ENCODE results near the gene UGT1A9. TPM values are rescaled to one million over a fixed set of nuclear protein-coding genes. Genes with fewer than 3 reads are reported as not detected.

The UGT1A9 gene
- total and polyA plus RNA-seq, 2 of the 13 experiments (the other 11 are each of a cell fraction or from before 2014, with no cell fraction given), result 0.07 TPM; not detected in 1

- in situ Hi-C loops (cut with HindIII; ENCODE audit: extremely low pct_ligation_motif_present, low pct_unique_long_range_greater_than_20kb) (no loop called here), intact Hi-C loops (cut with micrococcal nuclease; ENCODE audit: unreplicated experiment) (no loop called here)
- Histone ChIP-seq H4K20me1 (ENCODE audit: insufficient read depth, low read length) (no peaks in the 10 kb centered on the region), H3K79me2 (ENCODE audit: insufficient read depth, low read length) (no peaks in the 10 kb centered on the region), H2AFZ (ENCODE audit: low read length) (no peak overlapping the region), H3K36me3 (replicated peaks in 1 of 2; ENCODE audit: control insufficient read depth in 1 of 2, insufficient read depth in 2 of 2, low read length in 2 of 2) (no peaks in the 10 kb centered on the region), H3K27me3 (ENCODE audit: control insufficient read depth in 1 of 2, insufficient read depth in 2 of 2, low read length in 2 of 2) (no peaks in the 10 kb centered on the region), H3K4me3 (replicated peaks in 1 of 3; ENCODE audit: insufficient read depth in 1 of 3, low read depth in 2 of 3, low read length in 3 of 3) (no peak overlapping the region), H3K4me2 (ENCODE audit: low read depth, low read length) (no peak overlapping the region), H3K4me1 (ENCODE audit: insufficient read depth, low read length) (no peaks in the 10 kb centered on the region), H3K27ac (ENCODE audit: extremely low read length, insufficient read depth, low read length) (no peak overlapping the region), H3K9me3 (ENCODE audit: low read length) (no peaks in the 10 kb centered on the region), H3K9ac (ENCODE audit: insufficient read depth, low read depth, low read length) (no peak overlapping the region)
- TF ChIP-seq HNF4G (IDR thresholded peaks at IDR 0.05; ENCODE audit: borderline replicate concordance, low read depth, low read length), result no peak
- no peak for TF ChIP-seq HNF4G (CRISPR knock-in tag; IDR thresholded peaks at IDR 0.05; ENCODE audit: borderline replicate concordance, low read depth)
- TF ChIP-seq SMAD1 (CRISPR knock-in tag; IDR thresholded peaks at IDR 0.05; ENCODE audit: borderline replicate concordance, low read depth), result no peak
- no peak for TF ChIP-seq FOXA1 (IDR thresholded peaks at IDR 0.05)
- TF ChIP-seq FOXA1 (CRISPR knock-in tag; IDR thresholded peaks at IDR 0.05), result no peak
- no peak for TF ChIP-seq ZSCAN30 (CRISPR knock-in tag; IDR thresholded peaks at IDR 0.05)
- no peak for TF ChIP-seq EED (CRISPR knock-in tag; IDR thresholded peaks at IDR 0.05)
- no peak for TF ChIP-seq ZBTB8A (CRISPR knock-in tag; IDR thresholded peaks at IDR 0.05; ENCODE audit: borderline replicate concordance, low read depth)
- TF ChIP-seq ATF6 (CRISPR knock-in tag; conservative IDR thresholded peaks at IDR 0.05), result no peak
- TF ChIP-seq MTF1 (CRISPR knock-in tag; IDR thresholded peaks at IDR 0.05), result no peak
- no peak for TF ChIP-seq NAIF1 (CRISPR knock-in tag; IDR thresholded peaks at IDR 0.05; ENCODE audit: borderline replicate concordance)
- no peak for TF ChIP-seq ETV6 (CRISPR knock-in tag; conservative IDR thresholded peaks at IDR 0.05)
- TF ChIP-seq CREB3 (CRISPR knock-in tag; IDR thresholded peaks at IDR 0.05), result no peak
- TF ChIP-seq BHLHE40 (IDR thresholded peaks at IDR 0.05; ENCODE audit: low read length), result no peak
- DNase-seq (ENCODE audit: low spot score), result no peak
- 56% methylated on average over 4 of the region's 4 CpGs for WGBS (ENCODE audit: low lambda C conversion rate)
- no peak for FAIRE-seq
- no peak for ATAC-seq
- BruUV-seq (replicated peaks), result no TSS peak
- ChIA-PET POLR2A (no interaction called here), CTCF (ENCODE audit: low intra/inter-chr PET ratio, low total read pairs) (no interaction called here)
These were observed 8.8 kb downstream of the UGT1A9 start for GRCh38 chr2:233680361-233681045.
